Bone marrow (tissue), 2 donors: ENCODE measurements around the gene PAPOLG.
"Not testable (repeated sequence)": the region's sequence is repeated elsewhere in the genome, so short reads cannot be mapped to it uniquely, and the experiment has no call there.

ENCODE experiments used
- DNase-seq, 2 donors: peaks; one replicate each; lab custom pipeline; 2025; lab: John Stamatoyannopoulos, UW

The PAPOLG gene

GRCh38 chr2:60775048-60775639, 19.1 kb downstream of the PAPOLG start:
- no peak for DNase-seq

- no peak for DNase-seq
Measured at GRCh38 chr2:60778352-60778751, 22.3 kb downstream of the PAPOLG start.

- no peak for DNase-seq
Measured at GRCh38 chr2:60779426-60779825, 23.4 kb downstream of the PAPOLG start.

GRCh38 chr2:60780721-60781120, 24.7 kb downstream of the PAPOLG start:
- DNase-seq, result no peak

GRCh38 chr2:60793169-60793568, 37.1 kb downstream of the PAPOLG start:
- DNase-seq, result no peak

- DNase-seq, result peak in 1 of 2 donors; percentile 5
Measured at GRCh38 chr2:60794271-60794863, 38.3 kb downstream of the PAPOLG start.

- peak in 1 of 2 donors; percentile 95 for DNase-seq
Measured at GRCh38 chr2:60796573-60797509, 40.8 kb downstream of the PAPOLG start.

GRCh38 chr2:60804473-60804872, 48.4 kb downstream of the PAPOLG start:
- no peak for DNase-seq

GRCh38 chr2:60806595-60806987, 50.5 kb downstream of the PAPOLG start:
- no peak for DNase-seq

GRCh38 chr2:60806988-60807681, 51.1 kb downstream of the PAPOLG start:
- DNase-seq, result no peak

- DNase-seq, result no peak
Measured at GRCh38 chr2:60808330-60808801, 52.3 kb downstream of the PAPOLG start.

- DNase-seq, result no peak
Measured at GRCh38 chr2:60811491-60812375, 55.7 kb downstream of the PAPOLG start.

GRCh38 chr2:60817191-60817590, 61.1 kb downstream of the PAPOLG start:
- not testable (repeated sequence) for DNase-seq

GRCh38 chr2:60818272-60818671, 62.2 kb downstream of the PAPOLG start:
- DNase-seq, result peak in 1 of 2 donors; percentile 56

GRCh38 chr2:60819155-60819862, 63.2 kb downstream of the PAPOLG start:
- no peak for DNase-seq

GRCh38 chr2:60819936-60820335, 63.9 kb downstream of the PAPOLG start:
- no peak for DNase-seq

GRCh38 chr2:60820416-60821132, 64.5 kb downstream of the PAPOLG start:
- DNase-seq, result no peak

- no peak for DNase-seq
Measured at GRCh38 chr2:60821133-60821469, 65.0 kb downstream of the PAPOLG start.

- DNase-seq, result peak in 1 of 2 donors; percentile 36
Measured at GRCh38 chr2:60821587-60822302, 65.7 kb downstream of the PAPOLG start.
